ENCODE results near the gene TMEM144. TPM values are rescaled to one million over a fixed set of nuclear protein-coding genes. Genes with fewer than 3 reads are reported as not detected.

Gene TMEM144
- total RNA-seq, 1 experiment from 2014 or later: 3.4 TPM

DNA sequence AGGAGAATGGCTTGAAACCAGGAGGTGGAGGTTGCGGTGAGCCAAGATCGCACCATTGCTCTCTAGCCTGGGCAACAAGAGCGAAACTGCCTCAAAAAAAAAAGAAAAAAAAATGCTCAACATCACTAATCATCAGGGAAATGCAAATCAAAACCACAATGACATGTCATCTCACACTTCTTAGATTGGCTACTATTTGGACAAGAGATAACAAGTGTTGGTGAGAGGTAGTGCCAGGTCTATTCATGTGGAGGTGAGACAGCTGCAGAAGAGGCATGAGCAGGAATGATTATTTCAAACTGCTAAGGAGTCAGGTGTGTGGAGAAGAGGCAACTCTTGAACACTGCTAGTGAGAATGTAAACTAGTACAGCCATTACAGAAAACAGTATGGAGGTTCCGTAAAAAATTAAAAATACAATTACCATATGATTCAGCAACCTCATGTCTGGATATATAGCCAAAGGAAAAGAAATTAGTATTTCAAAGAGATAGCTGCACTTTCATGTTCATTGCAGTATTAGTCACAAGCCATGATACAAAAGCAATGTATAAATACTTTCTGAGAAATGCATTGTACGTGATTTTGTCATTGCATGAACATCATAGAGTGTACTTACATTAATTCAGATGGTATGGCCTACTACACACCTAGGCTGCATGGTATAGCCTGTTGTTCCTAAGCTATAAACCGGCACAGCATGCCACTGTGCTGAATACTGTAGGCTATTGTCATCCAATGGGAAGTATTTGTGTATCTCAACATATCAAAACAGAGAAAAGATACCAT is 75.3 kb downstream of the TMEM144 start:
- Mint-ChIP-seq H3K27me3 (ENCODE audit: low read depth) (no peaks in the 10 kb centered on the region), H3K9me3 (no peaks in the 10 kb centered on the region), H3K4me1 (peaks cover 6 to 13% of the 10 kb centered on the region in 2 experiments; a peak in 3 of 4 replicates), H3K4me3 (no peak overlapping the region), H3K36me3 (ENCODE audit: insufficient read depth in 1 of 3, low read depth in 3 of 3) (no peaks in the 10 kb centered on the region), H3K27ac (no peak overlapping the region)
- Histone ChIP-seq H2AFZ (ENCODE audit: low read length) (no peak overlapping the region), H2BK5ac (ENCODE audit: insufficient read length, low read length) (no peak overlapping the region), H3K4ac (ENCODE audit: low read depth, low read length) (no peak overlapping the region), H3T11ph (ENCODE audit: low read length) (no peak overlapping the region), H4K20me1 (ENCODE audit: control insufficient read depth, insufficient read depth, insufficient read length) (no peaks in the 10 kb centered on the region), H3K23ac (ENCODE audit: insufficient read length, low read depth, low read length) (no peak overlapping the region), H3K18ac (ENCODE audit: insufficient read length, low read depth, low read length) (no peak overlapping the region), H3K56ac (ENCODE audit: insufficient read length, low read depth, low read length) (no peak overlapping the region), H3K79me1 (ENCODE audit: insufficient read depth, low read depth, low read length, poor library complexity, severe bottlenecking) (no peaks in the 10 kb centered on the region), H3K79me2 (ENCODE audit: insufficient read depth, low read length) (no peaks in the 10 kb centered on the region), H3K9me3 (ENCODE audit: control insufficient read depth, low read depth, low read length) (no peaks in the 10 kb centered on the region), H3K4me2 (ENCODE audit: insufficient read depth, insufficient read length, low read length) (no peak overlapping the region), H2AK5ac (ENCODE audit: insufficient read length, low read length) (no peak overlapping the region), H4K5ac (ENCODE audit: insufficient read length, low read depth, low read length) (no peak overlapping the region), H2BK120ac (ENCODE audit: low read depth, low read length, poor library complexity, severe bottlenecking) (no peak overlapping the region), H3K9ac (ENCODE audit: extremely low read depth, insufficient read length, low read length) (no peak overlapping the region), H3K4me1 (ENCODE audit: insufficient read depth, low read length) (no peaks in the 10 kb centered on the region), H3K23me2 (ENCODE audit: insufficient read length, low read depth, low read length, poor library complexity, severe bottlenecking) (no peaks in the 10 kb centered on the region), H3K14ac (ENCODE audit: insufficient read depth, low read length) (no peak overlapping the region), H4K91ac (ENCODE audit: insufficient read length, low read depth, low read length) (no peak overlapping the region), H2BK12ac (ENCODE audit: insufficient read length, low read depth, low read length) (no peak overlapping the region), H3K27ac (ENCODE audit: insufficient read length, low read depth, low read length) (no peak overlapping the region), H2BK20ac (ENCODE audit: low read depth, low read length, poor library complexity, severe bottlenecking) (no peak overlapping the region), H4K8ac (replicated peaks; ENCODE audit: insufficient read length, low read depth, low read length) (no peak overlapping the region), H2BK15ac (ENCODE audit: low read depth, low read length) (no peak overlapping the region), H3K27me3 (ENCODE audit: insufficient read depth, low read length) (no peaks in the 10 kb centered on the region)
- TF ChIP-seq, protein P1, sequence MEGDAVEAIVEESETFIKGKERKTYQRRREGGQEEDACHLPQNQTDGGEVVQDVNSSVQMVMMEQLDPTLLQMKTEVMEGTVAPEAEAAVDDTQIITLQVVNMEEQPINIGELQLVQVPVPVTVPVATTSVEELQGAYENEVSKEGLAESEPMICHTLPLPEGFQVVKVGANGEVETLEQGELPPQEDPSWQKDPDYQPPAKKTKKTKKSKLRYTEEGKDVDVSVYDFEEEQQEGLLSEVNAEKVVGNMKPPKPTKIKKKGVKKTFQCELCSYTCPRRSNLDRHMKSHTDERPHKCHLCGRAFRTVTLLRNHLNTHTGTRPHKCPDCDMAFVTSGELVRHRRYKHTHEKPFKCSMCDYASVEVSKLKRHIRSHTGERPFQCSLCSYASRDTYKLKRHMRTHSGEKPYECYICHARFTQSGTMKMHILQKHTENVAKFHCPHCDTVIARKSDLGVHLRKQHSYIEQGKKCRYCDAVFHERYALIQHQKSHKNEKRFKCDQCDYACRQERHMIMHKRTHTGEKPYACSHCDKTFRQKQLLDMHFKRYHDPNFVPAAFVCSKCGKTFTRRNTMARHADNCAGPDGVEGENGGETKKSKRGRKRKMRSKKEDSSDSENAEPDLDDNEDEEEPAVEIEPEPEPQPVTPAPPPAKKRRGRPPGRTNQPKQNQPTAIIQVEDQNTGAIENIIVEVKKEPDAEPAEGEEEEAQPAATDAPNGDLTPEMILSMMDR (conservative IDR thresholded peaks at IDR 0.05): no peak
- no peak for DNase-seq
- no CpG with 5 or more reads among the region's 6 CpGs for WGBS (ENCODE audit: extremely low coverage, insufficient read length, low lambda C conversion rate)

Data from H9 (cell line).